GM12872 (cell line): ENCODE measurements around the gene CDC42SE1.

Source experiments
- TF ChIP-seq, protein P1 (sequence below): IDR thresholded peaks from 3 replicates; pipeline ENCODE4 v1.5.1; 2011; ENCODE audit warnings: low read depth, mild to moderate bottlenecking, low read length, moderate library complexity; ENCODE audit not compliant: insufficient read depth

Gene CDC42SE1

DNA sequence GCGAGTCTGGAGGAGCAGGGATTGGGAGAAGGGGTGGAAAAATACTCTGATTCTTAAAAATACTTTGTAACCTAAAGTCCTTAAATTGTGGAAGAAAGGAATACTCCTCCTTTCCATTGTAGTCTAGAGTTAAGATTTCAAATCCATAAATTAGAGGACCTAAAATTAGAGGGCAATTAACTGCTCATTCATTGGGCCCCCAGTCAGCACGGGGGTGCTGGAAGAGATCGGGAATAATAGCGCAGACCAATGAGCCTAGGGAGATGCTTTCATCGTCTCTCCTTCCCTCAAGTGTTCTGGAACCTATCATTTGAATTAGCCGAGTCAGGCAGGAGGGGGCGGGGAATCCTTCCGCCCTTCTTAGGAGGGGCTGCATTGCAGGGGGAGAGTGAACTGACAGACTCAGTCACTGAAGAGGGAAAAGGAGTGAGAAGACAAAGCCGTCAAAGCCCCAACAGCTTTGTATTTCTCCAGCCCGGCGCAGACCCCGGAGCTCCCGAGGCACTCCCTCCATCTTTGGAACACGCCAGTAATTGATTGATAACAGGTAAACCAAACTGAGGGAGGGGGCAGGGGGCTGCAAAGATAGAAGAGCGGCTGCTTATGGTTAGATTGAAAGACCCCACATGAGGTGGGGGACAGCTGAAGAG lies 710 bp upstream of the CDC42SE1 start, which contains the start of gene MLLT11:
Gene MLLT11, plus strand, starts transcription at position 391 of the 650 bp plus-strand sequence. CDS start 6,828 bp downstream, outside the sequence.
- TF ChIP-seq, protein P1, sequence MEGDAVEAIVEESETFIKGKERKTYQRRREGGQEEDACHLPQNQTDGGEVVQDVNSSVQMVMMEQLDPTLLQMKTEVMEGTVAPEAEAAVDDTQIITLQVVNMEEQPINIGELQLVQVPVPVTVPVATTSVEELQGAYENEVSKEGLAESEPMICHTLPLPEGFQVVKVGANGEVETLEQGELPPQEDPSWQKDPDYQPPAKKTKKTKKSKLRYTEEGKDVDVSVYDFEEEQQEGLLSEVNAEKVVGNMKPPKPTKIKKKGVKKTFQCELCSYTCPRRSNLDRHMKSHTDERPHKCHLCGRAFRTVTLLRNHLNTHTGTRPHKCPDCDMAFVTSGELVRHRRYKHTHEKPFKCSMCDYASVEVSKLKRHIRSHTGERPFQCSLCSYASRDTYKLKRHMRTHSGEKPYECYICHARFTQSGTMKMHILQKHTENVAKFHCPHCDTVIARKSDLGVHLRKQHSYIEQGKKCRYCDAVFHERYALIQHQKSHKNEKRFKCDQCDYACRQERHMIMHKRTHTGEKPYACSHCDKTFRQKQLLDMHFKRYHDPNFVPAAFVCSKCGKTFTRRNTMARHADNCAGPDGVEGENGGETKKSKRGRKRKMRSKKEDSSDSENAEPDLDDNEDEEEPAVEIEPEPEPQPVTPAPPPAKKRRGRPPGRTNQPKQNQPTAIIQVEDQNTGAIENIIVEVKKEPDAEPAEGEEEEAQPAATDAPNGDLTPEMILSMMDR = no peak

DNA sequence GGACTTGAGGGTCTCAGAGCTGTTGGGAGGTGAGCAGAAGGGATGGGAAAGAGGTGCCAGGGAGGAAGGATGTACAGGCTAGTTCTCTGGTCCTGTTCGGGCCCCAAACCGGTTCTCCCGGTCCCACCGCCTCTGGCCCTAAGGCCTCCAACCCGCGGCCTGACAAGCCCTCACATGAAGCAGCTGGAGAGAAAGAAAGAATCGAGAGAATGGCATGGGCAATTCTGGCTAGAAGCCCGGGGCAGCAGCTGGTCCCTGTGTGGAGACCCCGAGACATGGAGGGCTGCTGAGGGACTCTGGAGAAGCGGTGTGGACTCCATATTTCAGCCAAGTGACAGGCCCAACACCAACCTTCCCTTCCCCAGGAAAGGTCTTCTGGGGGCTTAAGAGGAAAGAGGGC lies 730 bp downstream of the CDC42SE1 start:
- TF ChIP-seq, protein P1 = no peak

DNA sequence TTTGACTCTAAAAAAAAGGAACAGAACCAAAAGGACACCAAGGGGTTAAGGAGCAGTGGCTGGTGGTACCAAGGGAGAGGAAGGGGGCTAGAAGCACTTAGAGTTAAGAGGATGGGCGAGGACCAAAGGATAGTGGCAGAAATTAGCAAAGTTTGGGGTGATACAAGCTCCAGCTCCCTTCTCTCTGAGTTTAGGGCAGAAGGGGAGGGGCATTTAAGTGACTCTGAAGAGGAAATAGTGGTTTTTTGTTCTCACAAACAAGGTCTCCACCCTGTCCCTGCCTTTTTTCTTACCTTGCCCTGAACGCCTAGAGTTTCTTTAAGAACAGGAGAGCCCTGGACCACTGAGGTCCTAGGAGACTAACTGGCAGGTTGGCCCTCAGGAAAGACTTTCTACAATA lies 3.3 kb downstream of the CDC42SE1 start:
- TF ChIP-seq, protein P1 = no peak

GRCh38 chr1:151055581-151055980 lies 3.8 kb downstream of the CDC42SE1 start:
- TF ChIP-seq, protein P1 = no peak

GRCh38 chr1:151054971-151055547 lies 4.4 kb downstream of the CDC42SE1 start:
- TF ChIP-seq, protein P1 = no peak

- TF ChIP-seq, protein P1 = no peak
Observed at GRCh38 chr1:151051356-151052009, 7.9 kb downstream of the CDC42SE1 start.

GRCh38 chr1:151050051-151050688 lies 9.3 kb downstream of the CDC42SE1 start:
- TF ChIP-seq, protein P1 = no peak
